Karpas-422 (cell line): ENCODE data around the gene PC. TPM values are rescaled to one million over a fixed set of nuclear protein-coding genes. Genes with fewer than 3 reads are reported as not detected.

Experiments used
- DNase-seq: peaks from one replicate; pipeline ENCODE4 v3.0.0-alpha.2; 2015
- H2AFZ ChIP-seq: fragments of 200-600 bp; sonication (generic); 2 replicates; pipeline ENCODE4 v1.6.1; 2014; ENCODE audit warnings: antibody characterized with exemption, low read length, mixed read lengths
- H3K27ac ChIP-seq: fragments of 200-600 bp; sonication (generic); 2 replicates; pipeline ENCODE4 v1.5.1; 2014; ENCODE audit warnings: mild to moderate bottlenecking, low read length, moderate library complexity
- H3K27me3 ChIP-seq: fragments of 200-600 bp; sonication (generic); 2 replicates; pipeline ENCODE4 v1.6.1; 2014; ENCODE audit warnings: low read length, mixed read lengths
- H3K36me3 ChIP-seq: fragments of 200-600 bp; sonication (generic); 2 replicates; pipeline ENCODE4 v1.6.1; 2014; ENCODE audit warnings: low read length, mixed read lengths; ENCODE audit not compliant: insufficient read depth
- H3K4me1 ChIP-seq: fragments of 200-600 bp; sonication (generic); 2 replicates; pipeline ENCODE4 v1.6.1; 2014; ENCODE audit warnings: mild to moderate bottlenecking, low read length, mixed read lengths
- H3K4me2 ChIP-seq: fragments of 200-600 bp; sonication (generic); 2 replicates; pipeline ENCODE4 v1.6.1; 2014; ENCODE audit warnings: low read length, low read depth, mild to moderate bottlenecking; ENCODE audit not compliant: poor library complexity, severe bottlenecking
- H3K4me3 ChIP-seq: fragments of 200-600 bp; sonication (generic); 2 replicates; pipeline ENCODE4 v1.5.1; 2014; ENCODE audit warnings: mild to moderate bottlenecking, antibody characterized with exemption, low read length, mixed read lengths
- H3K79me2 ChIP-seq: fragments of 200-600 bp; sonication (generic); 2 replicates; pipeline ENCODE4 v1.6.1; 2014; ENCODE audit warnings: mild to moderate bottlenecking, low read length, mixed read lengths
- H3K9ac ChIP-seq: fragments of 200-600 bp; sonication (generic); 2 replicates; pipeline ENCODE4 v1.6.0; 2014; ENCODE audit warnings: low read length
- H3K9me2 ChIP-seq: fragments of 200-600 bp; sonication (generic), shearing (Covaris generic); replicated peaks from 2 replicates; pipeline ENCODE4 v1.6.0; 2014; ENCODE audit warnings: mild to moderate bottlenecking, low read length, moderate library complexity; ENCODE audit not compliant: insufficient read depth
- H3K9me3 ChIP-seq: fragments of 300-700, 200-600 bp; sonication (generic); 2 replicates; pipeline ENCODE4 v1.6.1; 2014; ENCODE audit warnings: low read length, mixed read lengths
- H4K20me1 ChIP-seq: fragments of 200-600 bp; sonication (generic); 2 replicates; pipeline ENCODE4 v1.6.1; 2014; ENCODE audit warnings: mild to moderate bottlenecking, antibody characterized with exemption, low read length, low read depth; ENCODE audit not compliant: insufficient read depth
- total RNA-seq: library from RNA; depleted of rRNA; stranded (reverse); fragments of >200 nt; shearing (Covaris generic); gene quantifications from 2 replicates; pipeline ENCODE4 v1.2.3, GENCODE V29; 2014; ENCODE audit warnings: low replicate concordance

The PC gene
- total RNA-seq, 1 experiment from 2014 or later, result not detected

DNA sequence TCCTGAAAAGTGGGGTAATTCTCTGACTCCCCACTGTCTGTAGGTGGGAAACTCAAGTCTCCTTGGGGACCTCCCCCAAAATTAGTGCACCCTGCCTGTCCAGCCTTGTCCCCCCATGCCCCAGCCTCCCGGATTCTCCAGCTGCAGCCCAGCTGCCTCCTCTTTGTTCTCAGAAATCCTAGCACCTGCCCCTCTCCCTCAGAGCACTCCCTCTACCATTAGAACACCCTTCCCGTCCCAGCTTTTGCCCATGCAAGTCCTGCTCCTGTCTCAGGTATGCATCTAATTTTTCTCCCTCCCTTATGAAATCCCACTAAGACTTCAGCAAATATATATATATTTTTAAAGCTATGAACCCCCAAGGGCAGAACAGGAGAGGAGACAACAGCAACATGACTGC, 64.0 kb downstream of the PC start:
- no peak for DNase-seq
- H3K4me1 ChIP-seq, result no peaks in the 10 kb centered on the region

DNA sequence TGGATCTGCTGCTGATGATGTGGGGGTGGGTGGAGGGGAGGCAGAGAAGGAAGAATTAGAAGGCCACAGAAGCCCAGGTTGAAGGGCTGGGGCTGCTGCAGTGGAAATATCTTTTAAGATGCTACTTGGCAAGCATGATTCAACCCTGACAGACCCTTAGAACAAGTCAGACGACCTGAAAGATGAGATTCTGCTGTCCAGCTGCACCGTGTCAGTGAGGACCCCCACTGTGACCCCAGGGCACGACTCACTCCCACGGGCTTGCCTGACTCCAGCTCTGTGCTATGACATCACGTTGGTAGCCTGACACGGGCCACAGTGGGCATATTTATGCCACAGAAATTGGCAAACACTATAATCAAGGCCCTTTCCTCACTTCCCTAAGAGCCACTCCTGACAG, 65.3 kb downstream of the PC start:
- no peaks in the 10 kb centered on the region for H3K4me1 ChIP-seq
- H3K36me3 ChIP-seq, result no peaks in the 10 kb centered on the region
- no peaks in the 10 kb centered on the region for H3K9me3 ChIP-seq
- no peaks in the 10 kb centered on the region for H3K27me3 ChIP-seq
- H3K27ac ChIP-seq, result no peak overlapping the region
- no peaks in the 10 kb centered on the region for H4K20me1 ChIP-seq
- no peak for DNase-seq
- no peaks in the 10 kb centered on the region for H3K79me2 ChIP-seq
- no peak overlapping the region for H3K4me3 ChIP-seq
- no peak overlapping the region for H2AFZ ChIP-seq
- H3K4me2 ChIP-seq, result no peak overlapping the region
- no peaks in the 10 kb centered on the region for H3K9me2 ChIP-seq
- H3K9ac ChIP-seq, result no peak overlapping the region

More for the DNA sequence above, 64.0 kb downstream of the PC start:
- no peak overlapping the region for H2AFZ ChIP-seq
- H3K4me3 ChIP-seq, result no peak overlapping the region
- no peaks in the 10 kb centered on the region for H3K9me3 ChIP-seq
- no peak overlapping the region for H3K9ac ChIP-seq
- H4K20me1 ChIP-seq, result no peaks in the 10 kb centered on the region
- no peaks in the 10 kb centered on the region for H3K36me3 ChIP-seq
- no peaks in the 10 kb centered on the region for H3K9me2 ChIP-seq
- H3K79me2 ChIP-seq, result no peaks in the 10 kb centered on the region
- H3K27me3 ChIP-seq, result no peaks in the 10 kb centered on the region
- H3K27ac ChIP-seq, result no peak overlapping the region
- H3K4me2 ChIP-seq, result no peak overlapping the region

DNA sequence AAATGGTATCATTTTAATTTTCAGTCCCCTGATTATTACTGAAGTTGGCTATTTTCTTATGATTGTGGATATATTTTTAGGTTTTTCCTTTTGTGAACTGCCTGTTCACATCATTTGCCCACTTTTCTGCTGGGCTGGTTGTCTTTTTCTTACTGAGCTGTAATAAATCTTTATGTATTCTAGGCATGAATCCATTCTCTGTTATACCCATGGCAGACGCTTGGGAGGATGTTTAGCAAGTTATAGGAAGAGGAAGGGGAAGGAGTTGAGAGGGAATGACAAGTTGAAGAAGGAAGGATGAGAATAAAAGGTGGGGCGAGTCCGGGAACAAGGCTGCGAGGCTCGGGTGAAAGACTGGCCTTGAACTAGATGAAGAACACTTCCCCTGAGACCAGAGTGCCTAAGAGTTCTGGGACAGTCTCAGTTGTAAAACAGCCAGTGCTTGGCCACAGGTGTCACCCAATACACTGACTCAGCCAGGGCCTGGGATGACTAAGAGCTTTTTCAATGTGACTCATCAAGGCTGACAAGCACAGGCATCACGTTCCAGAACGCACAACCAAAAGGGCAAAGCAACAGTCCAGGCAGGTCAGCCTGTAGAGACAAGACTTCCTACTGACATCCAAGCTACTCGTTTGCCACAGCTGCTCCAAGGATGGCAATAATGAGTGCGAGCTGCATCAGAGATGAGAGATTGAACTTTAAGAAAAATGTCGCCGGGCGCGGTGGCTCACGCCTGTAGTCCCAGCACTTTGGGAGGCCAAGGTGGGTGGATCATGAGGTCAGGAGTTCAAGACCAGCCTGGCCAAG, 66.1 kb downstream of the PC start:
- Histone ChIP-seq H3K9me3 (no peaks in the 10 kb centered on the region), H3K79me2 (no peaks in the 10 kb centered on the region), H4K20me1 (no peaks in the 10 kb centered on the region), H3K4me3 (no peak overlapping the region), H3K27ac (no peak overlapping the region), H3K27me3 (no peaks in the 10 kb centered on the region), H3K4me1 (no peaks in the 10 kb centered on the region), H3K36me3 (no peaks in the 10 kb centered on the region), H2AFZ (no peak overlapping the region), H3K9me2 (no peaks in the 10 kb centered on the region), H3K4me2 (no peak overlapping the region), H3K9ac (no peak overlapping the region)
- DNase-seq, result peak; percentile 49

DNA sequence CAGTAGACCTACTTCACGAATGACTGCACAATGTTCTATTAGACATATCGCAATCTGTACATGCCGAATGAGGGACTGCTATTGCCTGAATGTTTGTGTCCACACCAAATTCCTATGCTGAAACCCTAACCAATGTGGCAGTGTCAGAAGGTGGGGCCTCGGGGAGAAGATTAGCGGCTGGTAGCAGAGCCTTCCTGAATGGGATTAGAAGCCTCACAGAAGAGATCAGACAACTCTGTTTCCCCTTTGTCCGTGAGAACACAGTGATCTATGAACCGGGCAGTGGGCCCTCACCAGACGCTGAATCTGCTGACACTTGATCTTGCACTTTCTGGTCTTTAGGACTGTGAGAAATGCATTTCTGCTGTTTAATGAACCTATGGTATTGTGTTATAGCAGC, 68.2 kb downstream of the PC start:
- Histone ChIP-seq H3K79me2 (no peaks in the 10 kb centered on the region), H3K27ac (no peak overlapping the region), H3K4me1 (no peaks in the 10 kb centered on the region), H3K9ac (no peak overlapping the region), H3K36me3 (no peaks in the 10 kb centered on the region), H4K20me1 (no peaks in the 10 kb centered on the region), H3K4me2 (no peak overlapping the region), H3K4me3 (no peak overlapping the region), H3K9me3 (no peaks in the 10 kb centered on the region), H3K27me3 (no peaks in the 10 kb centered on the region), H3K9me2 (no peaks in the 10 kb centered on the region), H2AFZ (no peak overlapping the region)
- DNase-seq, result no peak

DNA sequence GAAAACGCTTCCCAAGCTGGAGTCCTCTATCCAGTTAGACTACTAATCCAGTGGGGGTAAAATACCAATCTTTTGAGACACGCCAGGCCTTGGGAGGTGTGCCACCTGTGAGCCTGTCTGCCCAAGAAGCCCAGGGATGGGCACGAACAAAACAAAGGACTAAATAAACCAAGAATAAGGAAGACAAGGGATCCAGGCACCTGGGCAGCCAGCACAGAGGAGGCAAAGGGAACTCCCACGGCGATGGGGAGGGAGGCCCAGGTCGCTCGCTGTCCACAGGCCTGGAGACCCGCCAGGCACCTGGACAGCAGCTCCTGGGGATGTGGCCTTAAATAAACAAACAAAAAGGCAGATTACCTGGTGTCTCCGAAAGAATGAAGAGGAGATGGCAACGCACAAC, 69.9 kb downstream of the PC start:
- peaks cover 3% of the 10 kb centered on the region; the same call in 1 of the 2 replicates for H3K4me1 ChIP-seq
- H3K4me3 ChIP-seq, result no peak overlapping the region
- no peaks in the 10 kb centered on the region for H4K20me1 ChIP-seq
- no peaks in the 10 kb centered on the region for H3K27me3 ChIP-seq
- H3K9ac ChIP-seq, result no peak overlapping the region
- H3K36me3 ChIP-seq, result no peaks in the 10 kb centered on the region
- no peaks in the 10 kb centered on the region for H3K9me2 ChIP-seq
- no peak for DNase-seq
- no peaks in the 10 kb centered on the region for H3K79me2 ChIP-seq
- no peak overlapping the region for H3K4me2 ChIP-seq
- H3K27ac ChIP-seq, result no peak overlapping the region
- H2AFZ ChIP-seq, result no peak overlapping the region
- H3K9me3 ChIP-seq, result no peaks in the 10 kb centered on the region

DNA sequence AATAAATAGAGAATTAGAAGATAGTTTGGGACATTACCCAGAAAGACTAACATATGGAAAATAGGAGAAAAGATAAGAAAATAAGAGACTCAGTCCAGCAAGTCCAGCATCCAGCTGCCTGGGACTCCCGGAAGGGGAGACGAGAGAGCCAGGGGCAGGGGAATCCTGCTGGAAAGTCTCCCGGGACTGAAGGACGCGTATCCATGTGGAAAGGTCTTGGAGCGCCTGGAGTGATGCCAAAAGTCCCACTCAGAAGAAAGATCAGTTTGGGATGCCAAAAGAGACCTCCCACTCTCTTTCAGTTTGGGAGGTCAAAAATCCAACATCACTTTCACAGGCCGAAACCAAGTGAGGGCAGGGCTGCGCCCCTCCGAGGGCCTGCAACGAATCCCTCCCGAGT, 70.7 kb downstream of the PC start:
- Histone ChIP-seq H4K20me1 (no peaks in the 10 kb centered on the region), H3K4me1 (peaks cover 3% of the 10 kb centered on the region; the same call in 1 of the 2 replicates), H3K4me2 (no peak overlapping the region), H3K4me3 (no peak overlapping the region), H3K27me3 (no peaks in the 10 kb centered on the region), H2AFZ (no peak overlapping the region), H3K27ac (no peak overlapping the region), H3K9ac (no peak overlapping the region), H3K9me2 (no peaks in the 10 kb centered on the region), H3K79me2 (no peaks in the 10 kb centered on the region), H3K36me3 (no peaks in the 10 kb centered on the region), H3K9me3 (no peaks in the 10 kb centered on the region)
- no peak for DNase-seq

DNA sequence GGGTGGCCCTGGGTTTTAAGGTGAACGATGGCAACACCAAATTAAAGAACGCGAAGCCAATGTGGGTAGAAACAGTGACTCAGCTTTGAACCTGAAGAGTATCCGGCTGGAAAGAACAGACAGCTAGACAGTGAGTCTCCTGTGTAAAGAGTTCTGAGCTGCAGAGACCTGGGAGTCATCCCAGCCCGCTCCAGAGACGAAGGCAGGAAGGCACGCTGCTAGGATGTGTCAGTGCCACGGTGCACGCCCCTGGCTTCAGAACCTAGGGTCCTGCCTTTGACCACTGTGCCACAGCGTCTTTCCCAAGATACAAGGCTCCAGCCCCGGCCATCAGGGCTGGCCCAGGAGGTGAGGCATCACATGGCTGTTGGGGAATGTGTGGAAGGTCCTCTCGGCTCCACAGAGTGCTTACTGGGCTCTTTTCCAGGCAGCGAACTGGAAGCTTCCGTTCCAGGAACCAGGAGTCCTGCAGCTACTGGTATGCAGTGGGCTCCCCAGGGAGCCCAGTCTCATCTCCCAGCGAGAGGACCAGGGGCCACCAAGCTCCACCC, 71.4 kb downstream of the PC start:
- Histone ChIP-seq H3K27me3 (no peaks in the 10 kb centered on the region), H3K4me1 (peaks cover 7% of the 10 kb centered on the region), H4K20me1 (no peaks in the 10 kb centered on the region), H3K9me2 (no peaks in the 10 kb centered on the region), H3K79me2 (no peaks in the 10 kb centered on the region), H3K4me3 (no peak overlapping the region), H3K4me2 (no peak overlapping the region), H2AFZ (no peak overlapping the region), H3K9me3 (no peaks in the 10 kb centered on the region), H3K9ac (no peak overlapping the region), H3K36me3 (no peaks in the 10 kb centered on the region), H3K27ac (no peak overlapping the region)
- no peak for DNase-seq

DNA sequence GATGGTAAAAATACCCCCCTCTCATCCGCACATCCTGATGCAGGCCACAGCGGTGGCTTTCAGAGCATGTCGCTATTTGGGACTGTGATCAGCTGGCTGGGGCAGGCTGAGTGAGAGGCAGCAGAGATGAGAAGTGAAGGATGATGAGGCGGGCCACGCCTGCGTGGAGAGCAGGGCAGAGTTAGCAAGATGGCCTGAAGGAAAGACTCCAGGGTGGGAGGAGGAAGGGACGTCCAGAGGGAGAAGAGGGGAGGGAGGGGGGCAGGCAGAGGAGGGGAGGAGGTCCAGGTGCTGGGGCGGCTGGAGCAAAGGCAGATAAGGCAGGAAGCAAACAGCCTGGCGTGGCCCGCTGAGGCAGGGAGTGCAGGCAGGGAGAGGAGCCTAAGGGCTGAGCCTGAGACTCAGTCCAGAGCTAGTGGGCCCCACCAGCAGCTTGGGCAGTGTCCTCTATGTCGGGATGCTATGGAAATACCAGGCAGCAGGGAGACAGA, 72.2 kb downstream of the PC start:
- Histone ChIP-seq H3K9ac (no peak overlapping the region), H3K4me1 (peaks cover 14% of the 10 kb centered on the region), H3K27ac (no peak overlapping the region), H4K20me1 (no peaks in the 10 kb centered on the region), H3K79me2 (no peaks in the 10 kb centered on the region), H3K9me3 (no peaks in the 10 kb centered on the region), H3K4me2 (no peak overlapping the region), H2AFZ (no peak overlapping the region), H3K36me3 (no peaks in the 10 kb centered on the region), H3K4me3 (no peak overlapping the region), H3K9me2 (no peaks in the 10 kb centered on the region), H3K27me3 (no peaks in the 10 kb centered on the region)
- no peak for DNase-seq
